GM12878 (cell line): ENCODE measurements around the gene KDM4F. TPM values are rescaled to one million over a fixed set of nuclear protein-coding genes. Genes with fewer than 3 reads are reported as not detected.

ENCODE experiments used
- CREB1 ChIP-seq: IDR thresholded peaks from 2 replicates; pipeline ENCODE4 v1.6.1; 2012; ENCODE audit warnings: low read depth, mild to moderate bottlenecking, inconsistent platforms
- CTCF ChIP-seq, 3 experiments: IDR thresholded peaks in 2 of 3; conservative IDR thresholded peaks in 1 of 3; 2 replicates each; pipeline ENCODE4 v1.5.1; 2011; ENCODE audit warnings: low read depth in 3 of 3, low read length in 3 of 3, mild to moderate bottlenecking in 3 of 3, control low read depth in 2 of 3, moderate library complexity in 2 of 3, inconsistent platforms in 1 of 3, mixed read lengths in 1 of 3; ENCODE audit not compliant: control insufficient read depth in 2 of 3, insufficient read depth in 1 of 3; ENCODE audit errors: extremely low read depth in 1 of 3
- ETV6 ChIP-seq, 2 experiments: fragments of 450-650 bp in 1 of 2; IDR thresholded peaks in 1 of 2; conservative IDR thresholded peaks in 1 of 2; 2 replicates each; pipeline ENCODE4 v1.6.1; 2014; ENCODE audit warnings: antibody characterized with exemption in 1 of 2, borderline replicate concordance in 1 of 2, low read depth in 1 of 2, mild to moderate bottlenecking in 1 of 2, moderate library complexity in 1 of 2
- GABPA ChIP-seq: IDR thresholded peaks from 2 replicates; pipeline ENCODE4 v1.6.1; 2014; ENCODE audit warnings: antibody characterized with exemption, low read depth, mild to moderate bottlenecking, inconsistent platforms
- GATAD2B ChIP-seq: fragments of 450-650 bp; conservative IDR thresholded peaks from 2 replicates; pipeline ENCODE4 v1.6.1; 2017; ENCODE audit warnings: low read depth, mild to moderate bottlenecking, moderate library complexity
- HSF1 ChIP-seq: fragments of 150-350 bp; IDR thresholded peaks from 2 replicates; pipeline ENCODE4 v1.6.1; 2014; ENCODE audit warnings: mild to moderate bottlenecking, low read depth, low read length
- IRF5 ChIP-seq: fragments of 450-650 bp; IDR thresholded peaks from 2 replicates; pipeline ENCODE4 v1.6.1; 2017; ENCODE audit warnings: borderline replicate concordance
- MLLT1 ChIP-seq: fragments of 450-650 bp; IDR thresholded peaks from 2 replicates; pipeline ENCODE4 v1.6.1; 2016; ENCODE audit warnings: mild to moderate bottlenecking
- MTA2 ChIP-seq: fragments of 450-650 bp; IDR thresholded peaks from 2 replicates; pipeline ENCODE4 v1.6.1; 2016; ENCODE audit warnings: low read depth, mild to moderate bottlenecking, moderate library complexity
- NKRF ChIP-seq: fragments of 450-650 bp; conservative IDR thresholded peaks from 2 replicates; pipeline ENCODE4 v1.6.1; 2017; ENCODE audit warnings: mild to moderate bottlenecking, moderate library complexity
- NRF1 ChIP-seq: conservative IDR thresholded peaks from 2 replicates; pipeline ENCODE4 v1.6.1; 2011; ENCODE audit warnings: mild to moderate bottlenecking, low read depth, low read length, improper control_type of control experiment
- PML ChIP-seq: IDR thresholded peaks from 2 replicates; pipeline ENCODE4 v1.6.1; 2012; ENCODE audit warnings: low read length, inconsistent platforms
- POLR2AphosphoS5 ChIP-seq: IDR thresholded peaks from 2 replicates; pipeline ENCODE4 v1.6.1; 2011; ENCODE audit warnings: mild to moderate bottlenecking, low read length, inconsistent platforms
- POU2F2 ChIP-seq: IDR thresholded peaks from 3 replicates; pipeline ENCODE4 v1.6.1; 2011; ENCODE audit warnings: low read depth, mild to moderate bottlenecking, low read length, borderline replicate concordance
- RAD21 ChIP-seq: IDR thresholded peaks from 2 replicates; pipeline ENCODE4 v1.6.1; 2011; ENCODE audit warnings: mild to moderate bottlenecking, low read depth, low read length, moderate library complexity; ENCODE audit not compliant: insufficient read depth
- SMAD5 ChIP-seq: IDR thresholded peaks from 2 replicates; pipeline ENCODE4 v1.6.1; 2016; ENCODE audit warnings: antibody characterized with exemption, low read depth
- SRF ChIP-seq, 2 experiments: IDR thresholded peaks; 2 replicates each; pipeline ENCODE4 v1.6.1; 2011; ENCODE audit warnings: low read depth in 2 of 2, low read length in 2 of 2, mild to moderate bottlenecking in 1 of 2, moderate library complexity in 1 of 2
- ZNF24 ChIP-seq: fragments of 450-650 bp; IDR thresholded peaks from 2 replicates; pipeline ENCODE4 v1.6.1; 2017; ENCODE audit warnings: antibody characterized with exemption, mild to moderate bottlenecking
- polyA plus RNA-seq, 11 experiments: library from polyadenylated mRNA; depleted of rRNA in 4 of 11; unstranded in 6 of 11; stranded (reverse) in 5 of 11; fragments of >200 nt; fragmentation: Nextera tagmentation in 4 of 11; fragmentation: Illumina TruSeq in 1 of 11; extraction: Ambion mirVana in 4 of 11; extraction: Trizol in 1 of 11; gene quantifications; 1 replicate in 1 of 11; 2 replicates in 10 of 11; pipeline versions ENCODE4 v1.2.1 to v1.2.3, GENCODE V29; 2011 to 2016; ENCODE audit warnings: inconsistent platforms in 2 of 11, missing spikeins in 2 of 11, low read depth in 1 of 11
- total RNA-seq, 4 experiments: library from RNA; depleted of rRNA in 3 of 4; stranded (reverse); fragments of >200 nt in 3 of 4; fragmentation: Illumina TruSeq in 1 of 4; extraction: Trizol in 1 of 4; gene quantifications; 2 replicates each; pipeline versions ENCODE4 v1.2.1 to v1.2.3, GENCODE V29; 2013 to 2021

Gene KDM4F
- total and polyA plus RNA-seq, 10 of the 15 experiments (the other 5 are each of a cell fraction or from before 2014, with no cell fraction given) = not detected

- TF ChIP-seq HSF1 (no peak), RAD21 (0 out of 2 replicates have a peak, but pooled peaks have one; percentile 15), SMAD5 (peak; percentile 34; the same call in 1 of the 2 replicates), MTA2 (no peak), CREB1 (peak; percentile 59; the same call in 1 of the 2 replicates), SRF (IDR thresholded peaks at IDR 0.05; ENCODE audit: low read depth in 2 of 2, low read length in 2 of 2) (peak in 1 of 2 experiments; percentile 51; a peak in 1 of 4 replicates), NRF1 (0 out of 2 replicates have a peak, but pooled peaks have one; percentile 5), POU2F2 (peak; percentile 4; the same call in 1 of the 3 replicates), GABPA (no peak), IRF5 (no peak), ETV6 (conservative IDR thresholded peaks at IDR 0.05 in 1 of 2, IDR thresholded peaks at IDR 0.05 in 1 of 2; ENCODE audit: borderline replicate concordance in 1 of 2, low read depth in 1 of 2) (no peak), GATAD2B (peak; percentile 84), MLLT1 (0 out of 2 replicates have a peak, but pooled peaks have one; percentile 6), NKRF (peak; percentile 59), CTCF (IDR thresholded peaks at IDR 0.05 in 2 of 3, conservative IDR thresholded peaks at IDR 0.05 in 1 of 3; ENCODE audit: control insufficient read depth in 2 of 3, extremely low read depth in 1 of 3, insufficient read depth in 1 of 3, low read depth in 3 of 3, low read length in 3 of 3) (peak; percentile 40 to 63 (median 54)), POLR2AphosphoS5 (peak; percentile 39; the same call in 1 of the 2 replicates), PML (no peak), ZNF24 (no peak)
Measured at GRCh38 chr11:95067039-95067840, 18.0 kb downstream of the KDM4F start (continued).
